ENCODE measurements around the gene TIPARP. TPM values are rescaled to one million over a fixed set of nuclear protein-coding genes. Genes with fewer than 3 reads are reported as not detected.

Gene TIPARP
- total and polyA plus RNA-seq, 2 of the 13 experiments (the other 11 are each of a cell fraction or from before 2014, with no cell fraction given), result 7.3 to 19.7 TPM

DNA sequence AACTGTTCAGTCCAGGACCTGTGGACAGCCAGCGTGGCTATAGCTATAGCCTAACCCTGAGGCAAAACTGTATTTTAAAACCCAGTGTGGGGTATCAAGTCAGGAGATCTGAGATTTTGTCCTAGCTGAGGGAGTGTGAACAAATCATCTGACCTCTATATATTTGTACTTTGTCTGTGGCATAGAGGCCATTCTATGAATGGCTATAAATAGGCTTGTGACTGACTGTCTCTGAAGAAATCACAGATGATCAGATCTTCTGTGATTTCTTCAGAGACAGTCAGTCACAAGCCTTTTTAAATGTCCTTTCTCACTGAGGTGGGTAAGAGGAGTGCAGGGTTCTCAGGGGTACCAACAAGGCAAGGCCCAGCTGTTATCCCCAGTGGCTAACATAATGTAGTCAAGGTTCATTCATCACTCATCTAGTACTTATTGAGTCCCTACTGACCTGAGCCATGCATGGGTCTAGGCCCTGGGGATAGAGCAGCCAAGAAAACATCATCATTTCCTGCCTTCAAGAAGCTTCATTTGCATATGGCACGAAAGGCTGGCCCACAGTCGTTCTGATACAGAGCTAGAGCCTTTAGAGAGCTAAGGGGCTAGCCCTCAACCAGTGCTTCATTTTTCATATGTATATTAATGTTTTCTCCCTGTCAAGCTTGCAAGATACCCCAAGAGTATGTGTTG is 53.3 kb downstream of the TIPARP start:
- FAIRE-seq, result no peak

DNA sequence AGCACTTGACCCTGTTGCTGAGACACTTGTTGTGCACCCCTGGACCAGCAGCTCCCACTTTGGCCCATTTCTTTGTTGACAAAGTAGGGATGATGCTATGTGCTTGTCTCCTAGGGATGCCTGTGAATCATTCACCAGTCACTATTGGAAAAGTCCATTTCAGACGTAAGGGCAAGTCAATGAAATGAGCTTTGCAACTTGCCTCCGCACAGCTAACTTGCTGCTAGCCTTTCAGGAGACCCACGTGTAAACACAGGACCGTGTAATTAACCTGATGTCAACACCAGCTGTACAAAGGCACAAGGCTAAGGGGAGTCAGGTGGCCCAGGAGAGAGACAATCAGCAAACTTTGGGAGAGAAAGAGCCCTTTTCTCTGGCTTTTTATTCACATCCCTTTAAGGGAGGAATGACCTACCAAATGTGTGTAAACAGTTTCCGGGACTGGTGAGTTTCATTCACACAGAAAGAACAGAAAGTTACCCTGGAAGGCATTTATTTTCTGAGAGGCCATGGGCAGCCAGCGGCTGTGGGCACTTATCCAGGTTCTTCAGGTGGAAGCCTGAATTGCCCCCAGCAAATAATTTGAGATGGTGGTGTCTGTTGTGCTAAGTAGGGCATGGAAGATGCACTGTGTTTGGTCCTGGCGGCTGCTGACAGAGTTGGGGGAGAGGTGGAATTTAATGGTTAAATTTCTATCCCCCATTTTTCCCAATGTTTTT is 54.0 kb downstream of the TIPARP start:
- no TSS peak for BruUV-seq (replicated peaks)
- peak; percentile 81 for DNase-seq (ENCODE audit: low spot score)
- no peaks in the 10 kb centered on the region for H3K79me2 ChIP-seq (ENCODE audit: insufficient read depth, low read length)
- peak overlapping the region; percentile 66 for H2AFZ ChIP-seq (ENCODE audit: low read length)
- H3K27me3 ChIP-seq (ENCODE audit: control insufficient read depth in 1 of 2, insufficient read depth in 2 of 2, low read length in 2 of 2), result no peaks in the 10 kb centered on the region
- ATAC-seq, result peak; percentile 97
- H3K9me3 ChIP-seq (ENCODE audit: low read length), result no peaks in the 10 kb centered on the region
- H3K36me3 ChIP-seq (replicated peaks in 1 of 2; ENCODE audit: control insufficient read depth in 1 of 2, insufficient read depth in 2 of 2, low read length in 2 of 2), result no peaks in the 10 kb centered on the region
- H3K27ac ChIP-seq (ENCODE audit: extremely low read length, insufficient read depth, low read length), result peak overlapping the region; percentile 67
- 3% methylated on average over 7 of the region's 7 CpGs for WGBS (ENCODE audit: low lambda C conversion rate)
- in situ Hi-C loops (cut with HindIII; ENCODE audit: extremely low pct_ligation_motif_present, low pct_unique_long_range_greater_than_20kb) (no loop called here), intact Hi-C loops (cut with micrococcal nuclease; ENCODE audit: unreplicated experiment) (loop anchor here (2.0 kb wide), 1 partner anchor 54 kb away; the partner anchor contains the start of gene TIPARP)
- H3K9ac ChIP-seq (ENCODE audit: insufficient read depth, low read depth, low read length), result no peak overlapping the region
- POLR2A ChIA-PET, result interaction anchor here (1.0 to 1.3 kb wide), 2 partner anchors 361 to 408 kb away, joined by 3 read pairs; no protein-coding TSS in a partner anchor
- peak; percentile 96 for FAIRE-seq
- H3K4me2 ChIP-seq (ENCODE audit: low read depth, low read length), result peak overlapping the region; percentile 70
- no peaks in the 10 kb centered on the region for H4K20me1 ChIP-seq (ENCODE audit: insufficient read depth, low read length)
- peaks cover 55% of the 10 kb centered on the region for H3K4me1 ChIP-seq (ENCODE audit: insufficient read depth, low read length)
- CTCF ChIA-PET (ENCODE audit: low intra/inter-chr PET ratio, low total read pairs), result no interaction called here
- peak overlapping the region; percentile 2 to 29 (median 27); a peak in 4 of 6 replicates for H3K4me3 ChIP-seq (replicated peaks in 1 of 3; ENCODE audit: insufficient read depth in 1 of 3, low read depth in 2 of 3, low read length in 3 of 3)
- TF ChIP-seq ZNF724P (CRISPR knock-in tag; IDR thresholded peaks at IDR 0.05; ENCODE audit: borderline replicate concordance) (no peak), TOE1 (CRISPR knock-in tag; IDR thresholded peaks at IDR 0.05) (peak; percentile 88; the same call in 1 of the 2 replicates), ISL2 (CRISPR knock-in tag; IDR thresholded peaks at IDR 0.05) (peak; percentile 86), ZKSCAN8 (CRISPR knock-in tag; IDR thresholded peaks at IDR 0.05; ENCODE audit: borderline replicate concordance) (peak; percentile 76), ATF7-NPFF (CRISPR knock-in tag; IDR thresholded peaks at IDR 0.05; ENCODE audit: low read depth) (no peak), KAT7 (CRISPR knock-in tag; IDR thresholded peaks at IDR 0.05; ENCODE audit: borderline replicate concordance) (no peak), PHF20 (CRISPR knock-in tag; IDR thresholded peaks at IDR 0.05) (no peak), ZBTB7B (CRISPR knock-in tag; IDR thresholded peaks at IDR 0.05) (no peak), KAT8 (CRISPR knock-in tag; IDR thresholded peaks at IDR 0.05) (0 out of 2 replicates have a peak, but pooled peaks have one; percentile 26)
- TF ChIP-seq, protein P1, sequence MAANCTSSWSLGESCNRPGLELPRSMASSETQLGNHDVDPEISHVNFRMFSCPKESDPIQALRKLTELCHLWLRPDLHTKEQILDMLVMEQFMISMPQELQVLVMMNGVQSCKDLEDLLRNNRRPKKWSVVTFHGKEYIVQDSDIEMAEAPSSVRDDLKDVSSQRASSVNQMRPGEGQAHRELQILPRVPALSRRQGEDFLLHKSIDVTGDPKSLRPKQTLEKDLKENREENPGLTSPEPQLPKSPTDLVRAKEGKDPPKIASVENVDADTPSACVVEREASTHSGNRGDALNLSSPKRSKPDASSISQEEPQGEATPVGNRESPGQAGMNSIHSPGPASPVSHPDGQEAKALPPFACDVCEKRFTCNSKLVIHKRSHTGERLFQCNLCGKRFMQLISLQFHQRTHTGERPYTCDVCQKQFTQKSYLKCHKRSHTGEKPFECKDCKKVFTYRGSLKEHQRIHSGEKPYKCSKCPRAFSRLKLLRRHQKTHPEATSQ (CRISPR knock-in tag; IDR thresholded peaks at IDR 0.05; ENCODE audit: borderline replicate concordance), result no peak

More for the DNA sequence above, 53.3 kb downstream of the TIPARP start:
- in situ Hi-C loops (cut with HindIII; ENCODE audit: extremely low pct_ligation_motif_present, low pct_unique_long_range_greater_than_20kb), result no loop called here
- peaks cover 53% of the 10 kb centered on the region for H3K4me1 ChIP-seq (ENCODE audit: insufficient read depth, low read length)
- POLR2A ChIA-PET, result interaction anchor here (1.0 kb wide), 1 partner anchor 361 kb away, joined by 3 read pairs; no protein-coding TSS in a partner anchor
- no peak for TF ChIP-seq DPF2 (CRISPR knock-in tag; IDR thresholded peaks at IDR 0.05; ENCODE audit: borderline replicate concordance, low read depth)
- TF ChIP-seq, protein P2, sequence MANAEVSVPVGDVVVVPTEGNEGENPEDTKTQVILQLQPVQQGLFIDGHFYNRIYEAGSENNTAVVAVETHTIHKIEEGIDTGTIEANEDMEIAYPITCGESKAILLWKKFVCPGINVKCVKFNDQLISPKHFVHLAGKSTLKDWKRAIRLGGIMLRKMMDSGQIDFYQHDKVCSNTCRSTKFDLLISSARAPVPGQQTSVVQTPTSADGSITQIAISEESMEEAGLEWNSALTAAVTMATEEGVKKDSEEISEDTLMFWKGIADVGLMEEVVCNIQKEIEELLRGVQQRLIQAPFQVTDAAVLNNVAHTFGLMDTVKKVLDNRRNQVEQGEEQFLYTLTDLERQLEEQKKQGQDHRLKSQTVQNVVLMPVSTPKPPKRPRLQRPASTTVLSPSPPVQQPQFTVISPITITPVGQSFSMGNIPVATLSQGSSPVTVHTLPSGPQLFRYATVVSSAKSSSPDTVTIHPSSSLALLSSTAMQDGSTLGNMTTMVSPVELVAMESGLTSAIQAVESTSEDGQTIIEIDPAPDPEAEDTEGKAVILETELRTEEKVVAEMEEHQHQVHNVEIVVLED (CRISPR knock-in tag; IDR thresholded peaks at IDR 0.05; ENCODE audit: borderline replicate concordance), result 0 out of 2 replicates have a peak, but pooled peaks have one; percentile 0
- intact Hi-C loops (cut with micrococcal nuclease; ENCODE audit: unreplicated experiment), result loop anchor here (2.0 kb wide), 1 partner anchor 53 kb away; the partner anchor contains the start of gene TIPARP
- CTCF ChIA-PET (ENCODE audit: low intra/inter-chr PET ratio, low total read pairs), result no interaction called here
- no peak overlapping the region for H3K9ac ChIP-seq (ENCODE audit: insufficient read depth, low read depth, low read length)
- no peak overlapping the region for H3K4me3 ChIP-seq (replicated peaks in 1 of 3; ENCODE audit: insufficient read depth in 1 of 3, low read depth in 2 of 3, low read length in 3 of 3)
- H3K27me3 ChIP-seq (ENCODE audit: control insufficient read depth in 1 of 2, insufficient read depth in 2 of 2, low read length in 2 of 2), result no peaks in the 10 kb centered on the region
- H3K79me2 ChIP-seq (ENCODE audit: insufficient read depth, low read length), result no peaks in the 10 kb centered on the region
- no peak overlapping the region for H2AFZ ChIP-seq (ENCODE audit: low read length)
- DNase-seq (ENCODE audit: low spot score) (no peak), ATAC-seq (peak; percentile 8)
- BruUV-seq (replicated peaks), result no TSS peak
- no peaks in the 10 kb centered on the region for H4K20me1 ChIP-seq (ENCODE audit: insufficient read depth, low read length)
- H3K9me3 ChIP-seq (ENCODE audit: low read length), result no peaks in the 10 kb centered on the region
- H3K27ac ChIP-seq (ENCODE audit: extremely low read length, insufficient read depth, low read length), result peak overlapping the region; percentile 67
- WGBS (ENCODE audit: low lambda C conversion rate), result 64% methylated on average over 2 of the region's 3 CpGs
- no peaks in the 10 kb centered on the region for H3K36me3 ChIP-seq (replicated peaks in 1 of 2; ENCODE audit: control insufficient read depth in 1 of 2, insufficient read depth in 2 of 2, low read length in 2 of 2)
- H3K4me2 ChIP-seq (ENCODE audit: low read depth, low read length), result peak overlapping the region; percentile 70; the same call in 1 of the 2 replicates
